NCI-H510A treated with DMSO at 0.1 percent for 48 hours (cell line): ENCODE measurements around the gene ANKRD6.

ENCODE experiments used
- DNase-seq: peaks from one replicate; lab custom pipeline; 2025; lab: John Stamatoyannopoulos, UW

ANKRD6 gene

DNA sequence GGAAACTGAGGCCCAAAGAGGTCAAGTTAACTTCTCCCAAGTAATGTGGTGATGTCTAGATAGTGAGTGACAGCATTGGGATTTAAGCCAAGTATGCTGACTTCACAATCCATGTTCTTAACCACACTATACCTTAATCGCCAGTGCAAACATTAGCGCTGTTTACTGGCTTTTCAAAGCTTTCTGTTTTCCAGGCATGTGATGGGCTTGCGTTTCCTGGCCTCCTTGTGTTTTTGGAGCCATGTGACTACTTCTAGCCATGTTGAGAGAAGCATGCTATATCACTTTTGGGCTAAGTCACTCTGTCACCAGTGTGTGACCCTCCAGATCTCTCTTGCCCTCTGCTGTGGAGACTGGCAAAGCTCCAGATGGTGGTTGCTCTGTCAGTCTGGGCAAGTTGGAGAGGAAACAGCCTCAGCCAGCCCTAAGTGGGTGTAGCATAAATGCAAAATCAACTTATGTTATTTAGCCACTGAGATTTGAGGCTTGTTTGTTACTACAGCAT lies 76.9 kb downstream of the ANKRD6 start:
- peak; percentile 70 for DNase-seq

DNA sequence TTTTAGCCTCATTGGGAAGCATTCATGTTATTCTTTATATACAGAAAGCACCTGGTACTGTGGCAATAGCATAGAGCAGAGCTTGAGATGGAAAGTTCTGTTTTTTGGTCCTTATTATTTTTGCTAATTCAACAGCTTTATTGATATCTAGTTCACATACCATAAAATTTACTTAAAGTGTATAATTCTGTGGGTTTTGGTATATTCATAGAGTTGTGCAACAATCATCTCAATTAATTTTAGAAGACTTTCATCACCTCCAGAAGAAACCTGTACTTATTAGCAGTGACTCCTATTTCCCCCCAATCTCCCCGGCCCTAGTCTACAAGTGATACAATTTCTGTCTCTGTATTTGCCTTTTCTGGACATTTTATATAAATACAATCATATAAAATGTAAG lies 77.4 kb downstream of the ANKRD6 start:
- DNase-seq = no peak

DNA sequence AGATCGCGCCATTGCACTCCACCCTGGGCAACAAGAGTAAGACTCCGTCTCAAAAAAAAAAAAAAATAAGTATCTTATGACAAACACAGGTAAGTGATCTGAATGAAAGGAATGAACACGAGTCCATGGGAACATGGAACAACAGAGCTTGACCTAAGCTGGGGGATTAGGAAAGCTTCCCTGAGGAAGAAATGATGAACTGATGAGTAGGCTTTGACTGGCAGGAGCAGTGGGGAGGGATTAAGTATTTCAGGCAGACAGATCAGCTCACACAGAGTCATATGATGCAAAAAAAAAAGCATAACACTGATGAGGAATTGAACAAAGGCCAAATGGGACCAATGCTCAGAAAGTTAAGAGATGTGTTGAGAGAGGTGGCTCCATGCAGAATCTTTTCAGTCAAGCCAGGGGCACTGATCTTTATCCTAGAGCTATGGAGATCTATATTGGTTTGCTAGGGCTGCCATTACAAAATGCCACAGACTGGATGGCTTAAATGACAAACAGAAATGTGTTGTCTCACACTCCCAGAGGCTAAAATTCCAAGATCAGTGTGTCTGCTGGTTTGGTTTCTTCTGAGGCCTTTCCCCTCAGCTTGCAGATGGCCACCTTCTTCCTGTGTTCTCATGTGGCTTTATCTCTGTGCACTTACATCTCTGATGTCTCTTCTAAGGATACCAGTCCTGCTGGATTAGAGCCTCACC lies 85.6 kb downstream of the ANKRD6 start:
- no peak for DNase-seq

DNA sequence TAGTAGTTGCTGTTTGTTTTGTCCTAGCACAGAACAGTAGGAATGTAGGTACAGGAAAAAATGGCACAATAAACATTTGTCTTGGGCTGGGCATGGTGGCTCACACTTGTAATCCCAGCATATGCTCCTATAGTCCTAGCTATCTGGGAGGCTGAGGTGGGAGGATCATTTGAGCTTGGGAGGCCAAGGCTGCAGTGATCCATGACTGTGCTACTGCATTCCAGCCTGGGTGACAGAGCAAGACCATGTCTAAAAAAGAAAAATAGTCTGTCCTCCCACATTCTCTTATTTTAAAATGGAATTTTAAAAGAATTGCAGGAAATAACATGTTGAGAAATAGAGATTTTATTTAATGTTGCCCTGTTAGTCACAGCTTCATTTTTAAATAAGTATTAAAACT lies 87.8 kb downstream of the ANKRD6 start:
- no peak for DNase-seq

DNA sequence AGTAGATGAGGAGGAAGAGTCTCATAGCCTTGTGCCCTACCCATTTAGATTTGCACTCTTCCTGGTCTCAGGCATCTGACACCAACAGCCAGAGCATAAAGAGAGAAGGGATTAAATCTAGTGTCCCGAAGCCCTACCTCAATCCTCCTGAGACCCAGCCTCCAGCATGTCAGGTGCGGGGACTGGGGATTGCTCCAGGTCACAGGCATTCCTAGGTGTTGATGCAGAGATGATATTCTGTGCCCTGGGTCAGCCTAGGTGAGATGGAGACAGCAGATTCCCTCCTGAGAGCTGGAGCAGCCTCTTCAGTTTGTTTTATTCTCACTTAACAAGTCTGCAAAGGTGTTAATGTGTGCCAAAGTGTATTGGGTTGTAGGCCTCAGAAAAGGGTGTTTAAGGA lies 89.8 kb downstream of the ANKRD6 start:
- no peak for DNase-seq

DNA sequence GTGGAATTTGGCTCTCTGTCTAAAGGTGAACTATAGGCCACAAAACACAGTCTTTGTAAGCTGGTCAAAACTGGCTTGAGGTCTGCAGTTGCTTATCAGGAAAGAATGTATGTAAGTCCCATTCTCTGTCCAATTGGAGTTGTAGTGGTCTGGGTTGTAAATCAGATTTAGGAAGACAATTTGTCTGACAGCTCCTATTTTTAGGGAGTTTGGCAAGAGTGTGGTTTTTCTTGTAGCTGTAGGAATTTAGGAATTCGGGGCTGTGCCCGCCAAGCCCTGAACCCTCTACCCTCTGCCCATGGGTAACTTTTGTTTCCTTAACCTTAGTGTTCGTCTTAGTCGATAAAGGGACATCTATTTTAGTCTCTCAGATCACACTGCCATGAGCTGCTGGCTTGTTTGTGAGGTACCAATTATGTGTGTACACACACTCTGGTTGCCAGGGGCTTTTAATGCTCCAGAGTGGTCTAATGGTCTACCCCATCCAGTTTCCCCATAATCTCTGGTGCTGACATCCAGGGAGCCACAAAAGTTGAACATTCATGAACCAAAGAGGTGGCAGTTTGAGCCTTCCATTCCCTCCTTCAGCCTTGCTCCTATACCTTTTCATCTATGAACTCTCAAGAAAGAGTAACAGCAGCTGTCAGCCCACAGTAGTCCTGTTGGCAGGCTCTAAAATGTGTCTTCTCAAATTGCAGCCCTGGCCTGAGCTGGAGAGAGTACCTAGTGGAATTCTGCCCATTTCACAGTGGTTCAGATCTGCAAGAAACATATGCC lies 93.0 kb downstream of the ANKRD6 start:
- no peak for DNase-seq

DNA sequence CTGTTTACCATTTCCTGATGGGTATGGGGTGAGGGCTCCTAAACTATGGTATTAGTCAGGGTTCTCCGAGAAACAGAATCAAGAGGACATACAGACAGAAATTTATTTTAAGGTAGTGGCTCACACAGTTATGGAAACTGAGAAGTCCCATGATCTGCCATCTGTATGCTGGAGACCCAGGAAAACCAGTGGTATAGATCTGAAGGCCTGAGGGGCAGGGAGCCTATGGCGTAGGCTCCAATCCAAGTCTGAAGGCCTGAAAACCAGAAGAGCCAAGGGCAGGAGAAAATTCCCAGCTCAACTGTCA lies 93.6 kb downstream of the ANKRD6 start:
- no peak for DNase-seq

DNA sequence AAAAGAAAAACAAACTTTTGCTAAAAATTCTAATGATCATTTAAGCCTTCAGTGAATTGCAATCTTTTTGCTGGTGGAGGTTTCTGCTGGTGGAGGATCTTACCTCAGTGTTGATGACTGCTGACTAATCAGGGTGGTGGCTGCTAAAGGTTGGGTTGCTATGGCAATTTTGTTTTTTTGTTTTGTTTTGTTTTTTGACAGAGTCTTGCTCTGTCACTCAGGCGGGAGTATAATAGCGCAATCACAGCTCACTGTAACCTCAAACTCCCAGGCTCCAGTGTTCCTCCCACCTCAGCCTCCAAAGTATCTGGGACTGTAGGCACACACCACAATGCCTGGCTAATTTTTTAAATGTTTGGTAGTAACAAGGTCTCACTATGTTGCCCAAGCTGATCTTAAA lies 94.7 kb downstream of the ANKRD6 start:
- DNase-seq = no peak

DNA sequence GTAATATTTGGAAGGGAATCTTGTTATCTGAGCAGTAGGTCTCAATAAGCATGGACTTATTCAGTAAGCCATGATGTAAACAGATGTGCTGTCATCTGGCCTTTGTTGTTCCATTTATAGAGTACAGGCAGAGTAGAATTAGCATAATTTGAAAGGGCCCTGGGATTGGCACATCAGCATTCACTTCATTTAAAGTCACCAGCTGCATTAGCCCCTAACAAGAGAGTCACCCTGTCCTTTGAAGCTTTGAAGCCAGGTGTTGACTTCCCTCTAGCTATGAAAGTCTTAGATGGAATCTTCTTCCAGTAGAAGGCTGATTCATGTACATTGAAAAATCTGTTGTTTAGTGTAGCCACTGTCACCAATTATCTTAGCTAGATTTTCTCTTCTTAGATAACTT lies 95.9 kb downstream of the ANKRD6 start:
- DNase-seq = no peak

DNA sequence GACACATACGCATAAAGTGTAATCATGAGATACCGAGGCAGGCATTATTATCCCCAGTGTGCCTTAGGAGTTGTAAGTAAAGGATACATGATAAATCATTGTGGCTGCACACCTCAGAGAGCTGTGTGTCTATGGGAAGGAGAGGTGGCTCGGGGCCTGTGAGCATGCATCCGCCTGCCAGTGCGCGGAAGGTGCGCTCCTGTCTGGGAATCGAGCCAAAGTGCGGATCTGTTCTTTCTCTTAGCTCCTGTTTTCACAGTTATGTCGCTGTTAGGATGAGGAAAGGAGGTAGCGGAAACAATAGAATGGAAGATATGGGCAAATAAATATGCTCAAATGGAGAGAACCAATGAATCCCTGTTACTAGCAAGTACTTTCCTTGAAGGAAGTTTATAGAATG lies 98.0 kb downstream of the ANKRD6 start:
- DNase-seq = no peak

DNA sequence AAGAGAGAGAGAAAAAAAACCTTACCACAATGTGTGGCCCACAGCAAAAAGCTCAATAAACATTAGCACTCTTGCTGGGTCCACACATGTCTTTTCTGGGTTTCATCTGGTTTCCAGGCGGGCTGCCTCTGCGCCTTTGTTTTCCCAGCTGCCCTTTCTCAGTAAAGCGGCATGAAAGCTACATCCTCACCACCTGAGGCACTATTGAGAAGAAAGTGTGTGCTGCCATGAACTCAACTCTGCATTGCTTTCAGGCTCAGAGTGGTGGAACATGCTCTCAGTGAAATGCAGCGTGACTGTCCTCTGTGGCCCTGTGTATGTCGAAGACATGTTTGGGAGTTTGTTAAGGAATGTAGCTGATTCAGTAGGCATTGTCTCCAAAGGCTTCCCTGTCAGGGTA lies 103.3 kb downstream of the ANKRD6 start:
- DNase-seq = no peak

DNA sequence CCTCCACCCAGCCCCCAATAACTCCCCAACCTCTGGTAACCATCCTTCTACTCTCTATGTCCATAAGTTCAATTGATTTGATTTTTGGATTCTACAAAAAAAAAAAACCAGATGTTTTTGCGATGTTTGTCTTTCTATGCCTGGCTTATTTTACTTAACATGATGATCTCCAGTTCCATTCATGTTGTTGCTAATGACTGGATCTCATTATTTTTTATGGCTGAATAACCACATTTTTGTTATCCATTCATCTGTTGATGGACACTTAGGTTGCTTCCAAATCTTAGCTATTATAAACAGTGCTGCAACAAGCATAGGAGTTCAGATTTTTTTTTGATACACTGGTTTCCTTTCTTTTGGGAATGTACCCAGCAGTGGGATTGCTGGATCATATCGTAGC lies 106.8 kb downstream of the ANKRD6 start:
- no peak for DNase-seq

DNA sequence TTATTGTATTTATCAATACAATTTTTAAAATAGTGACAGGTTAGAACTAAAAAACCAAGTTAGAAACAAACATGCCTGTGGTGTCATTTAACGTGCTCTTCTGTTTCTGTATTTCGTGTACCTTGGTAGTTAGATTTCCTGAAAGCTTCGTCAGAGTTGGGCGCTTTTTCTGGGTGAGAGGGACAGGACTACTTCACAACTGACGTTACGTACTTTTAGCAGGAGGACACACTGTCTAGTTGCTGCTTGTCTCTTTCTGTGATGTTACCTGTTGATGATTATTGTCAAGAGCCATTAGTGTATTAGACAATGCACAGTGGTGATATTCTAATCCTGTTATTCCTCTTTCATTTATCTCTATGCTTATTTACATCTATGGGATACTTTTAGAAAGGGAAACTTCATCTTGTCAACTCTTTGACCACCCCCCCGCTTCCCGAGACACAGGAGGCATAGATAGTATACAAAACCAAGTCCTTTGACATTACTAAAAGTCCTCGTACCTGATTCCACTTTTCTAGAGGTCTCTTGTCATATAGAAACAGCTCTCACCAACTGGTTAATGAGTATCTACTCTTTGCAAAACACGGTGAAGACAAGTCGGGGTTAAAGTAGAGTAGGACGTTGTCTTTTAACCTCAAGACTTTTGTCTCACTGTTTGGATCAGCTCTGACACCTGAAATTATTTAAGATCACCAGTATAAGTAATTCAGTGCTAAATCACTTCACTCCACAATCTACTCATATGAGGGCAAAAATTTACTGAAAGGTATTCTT lies 109.3 kb downstream of the ANKRD6 start:
- DNase-seq = no peak

DNA sequence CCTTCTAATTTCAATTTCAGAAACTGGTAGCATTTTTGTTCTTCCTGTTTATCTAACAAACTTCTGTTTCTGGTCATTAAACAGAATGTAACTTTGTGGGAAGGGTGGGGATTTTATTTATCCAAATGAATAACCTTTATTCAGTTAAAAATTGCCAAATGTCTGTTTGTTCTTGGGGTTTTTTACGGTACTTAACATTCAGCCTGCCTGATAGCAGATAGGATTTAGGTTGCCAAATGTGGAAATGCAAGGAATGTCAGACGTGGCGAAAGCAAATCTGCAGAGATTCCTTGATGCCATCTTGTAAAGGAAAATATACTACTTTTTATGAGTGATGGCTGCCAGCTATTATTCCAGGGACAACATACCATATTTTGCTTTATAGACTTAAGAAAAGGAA lies 109.9 kb downstream of the ANKRD6 start:
- DNase-seq = no peak

DNA sequence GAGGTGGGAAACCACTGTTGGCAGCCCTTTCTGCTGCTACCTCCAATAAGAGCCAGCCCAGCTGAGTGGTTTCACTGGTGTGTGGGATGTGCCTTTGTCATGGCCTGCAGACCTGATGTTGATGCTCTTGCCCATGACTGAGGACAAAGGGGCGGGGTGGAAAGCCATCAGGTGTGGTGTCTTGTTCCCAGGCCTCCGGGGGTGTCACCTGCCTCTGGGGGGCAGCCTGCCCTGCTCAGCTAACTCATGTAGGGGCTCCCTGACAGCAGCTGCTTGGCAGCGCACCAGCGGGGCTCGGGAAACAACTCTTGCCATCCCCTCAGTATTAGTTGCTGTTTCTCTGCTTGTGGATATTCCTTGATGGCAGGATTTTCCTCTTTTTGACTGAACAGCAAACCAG lies 114.3 kb downstream of the ANKRD6 start:
- no peak for DNase-seq

DNA sequence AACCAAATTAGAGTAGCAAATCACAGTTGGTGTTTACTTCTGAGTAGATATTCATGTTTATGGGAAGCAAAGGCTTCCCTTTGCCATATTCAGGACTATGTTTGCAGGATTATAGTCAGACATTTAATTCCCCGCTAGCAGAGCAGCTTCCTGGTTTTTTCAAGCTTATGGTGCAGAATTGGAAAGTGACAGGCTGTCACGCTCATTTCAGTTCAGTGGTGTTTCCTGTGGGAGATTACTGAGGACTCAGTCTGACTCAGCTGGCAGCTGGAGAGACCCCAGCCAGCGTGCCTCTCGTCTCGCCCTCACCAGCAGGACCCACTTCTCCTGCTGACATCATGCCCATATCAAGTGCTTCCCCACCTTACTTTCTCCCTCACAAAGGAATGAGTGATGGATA lies 120.5 kb downstream of the ANKRD6 start:
- DNase-seq = no peak

DNA sequence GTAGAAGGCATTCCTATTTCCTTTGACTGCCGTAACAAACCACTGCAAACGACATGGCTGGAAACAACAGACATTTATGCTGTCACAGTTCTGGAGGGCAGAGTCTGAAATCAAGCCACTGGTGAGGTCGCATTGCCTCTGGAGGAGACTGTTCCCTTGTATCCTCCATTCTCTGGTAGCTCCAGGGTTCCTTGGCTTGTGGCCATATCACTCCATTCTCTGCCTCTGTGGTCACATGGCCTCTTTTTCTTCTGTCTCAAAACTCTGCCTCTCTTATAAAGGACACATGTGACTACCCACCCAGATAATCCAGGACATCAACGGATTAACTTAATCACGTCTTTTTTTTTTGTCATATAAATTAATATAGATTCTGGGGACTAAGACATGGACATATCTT lies 121.2 kb downstream of the ANKRD6 start:
- no peak for DNase-seq

DNA sequence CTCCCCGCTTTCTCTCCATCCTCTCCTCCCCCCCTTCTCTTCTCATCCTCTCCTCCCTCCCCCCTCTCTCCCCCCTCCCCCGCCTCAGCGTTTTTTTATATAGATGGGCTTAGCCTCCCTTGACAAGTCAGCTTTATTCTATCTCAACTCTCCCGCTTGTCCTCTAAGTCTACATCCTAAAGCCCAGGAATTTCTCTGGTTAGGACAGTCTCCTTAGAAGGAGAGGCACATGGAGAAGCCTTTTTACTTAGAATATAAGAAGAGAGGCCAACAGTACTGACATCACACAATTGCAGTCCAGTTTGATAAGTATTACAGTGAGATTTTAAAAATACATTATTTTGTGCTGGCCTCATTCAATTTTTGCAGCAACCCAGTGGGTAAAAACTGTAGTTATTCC lies 122.1 kb downstream of the ANKRD6 start:
- no peak for DNase-seq

DNA sequence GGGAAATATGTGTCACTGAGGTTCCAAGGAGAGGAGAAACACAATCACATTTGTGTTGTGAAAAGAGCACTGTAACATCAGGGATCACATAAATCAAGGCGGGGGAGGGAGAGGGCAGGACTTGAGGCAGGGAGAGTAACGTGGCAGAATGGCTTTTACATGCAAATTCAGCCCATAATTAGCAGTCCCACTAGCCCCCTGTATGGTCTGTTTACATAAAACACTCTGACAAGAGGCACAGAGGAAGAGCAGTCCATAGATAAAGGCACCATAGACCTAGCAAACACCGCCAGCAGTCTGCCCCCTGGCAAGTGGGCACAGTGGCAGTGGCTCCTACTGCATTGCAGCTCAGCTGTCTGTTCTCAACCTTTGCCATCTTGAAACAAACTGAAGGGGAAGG lies 122.9 kb downstream of the ANKRD6 start:
- DNase-seq = no peak

DNA sequence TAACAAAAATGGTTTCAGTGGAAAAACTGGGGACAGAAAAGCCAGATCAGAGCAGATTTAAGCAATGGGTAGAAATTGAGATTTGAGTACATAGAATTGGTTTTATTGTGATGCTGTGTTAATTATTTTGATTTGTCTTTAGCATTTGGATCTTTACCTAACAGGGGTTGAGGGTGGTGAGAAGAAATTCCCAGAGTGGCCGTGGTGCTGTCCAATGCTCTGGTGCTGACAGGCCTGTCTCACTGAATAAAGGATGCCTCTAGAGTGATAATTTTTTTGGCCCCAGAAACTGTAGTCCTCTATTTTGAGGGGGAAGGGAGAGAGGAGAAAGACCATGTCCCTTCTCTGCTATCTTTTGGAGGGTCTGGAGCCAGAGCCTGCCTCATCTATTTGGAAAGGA lies 126.5 kb downstream of the ANKRD6 start:
- DNase-seq = no peak

DNA sequence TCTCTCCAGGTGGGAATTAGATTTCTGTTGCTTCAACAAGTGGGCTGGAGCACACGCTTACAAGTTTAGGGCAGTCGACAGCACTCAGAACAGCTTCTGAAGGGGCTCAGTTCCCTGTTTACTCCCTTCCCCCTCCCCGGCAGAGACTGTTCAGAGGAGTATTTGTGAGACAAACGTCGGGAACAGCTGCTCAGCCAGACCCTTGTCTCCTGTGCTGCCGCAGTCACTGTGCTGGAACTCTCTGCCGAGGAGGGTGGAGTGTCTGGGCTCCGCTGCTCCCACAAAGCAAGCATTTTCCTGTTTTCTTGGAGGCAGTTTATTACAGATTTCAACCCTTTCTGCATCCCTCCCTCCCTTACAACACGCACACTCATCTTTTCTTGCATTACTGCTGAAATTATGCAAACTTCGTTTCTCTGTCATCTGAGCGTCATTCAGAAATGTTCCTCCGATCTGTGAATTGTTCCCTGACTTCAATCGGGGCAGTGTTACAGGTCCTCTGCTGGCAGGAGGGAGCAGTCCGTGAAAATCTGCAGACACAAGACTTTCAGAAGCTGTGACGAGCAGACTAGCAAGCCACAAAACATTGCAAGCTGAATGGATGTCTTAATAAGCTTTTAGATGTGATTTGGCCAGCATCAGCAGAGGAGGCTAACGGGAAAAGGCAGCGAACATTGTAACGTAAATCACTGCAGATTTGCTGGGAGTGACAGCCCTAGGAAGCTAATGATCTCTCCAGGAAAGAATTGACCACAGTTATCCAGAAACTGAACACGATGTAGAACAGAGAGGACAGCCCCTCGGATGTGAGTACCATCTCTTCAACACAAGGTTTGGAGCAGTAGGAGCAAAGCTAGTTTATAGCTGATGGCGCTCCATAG lies 129.4 kb downstream of the ANKRD6 start:
- no peak for DNase-seq

DNA sequence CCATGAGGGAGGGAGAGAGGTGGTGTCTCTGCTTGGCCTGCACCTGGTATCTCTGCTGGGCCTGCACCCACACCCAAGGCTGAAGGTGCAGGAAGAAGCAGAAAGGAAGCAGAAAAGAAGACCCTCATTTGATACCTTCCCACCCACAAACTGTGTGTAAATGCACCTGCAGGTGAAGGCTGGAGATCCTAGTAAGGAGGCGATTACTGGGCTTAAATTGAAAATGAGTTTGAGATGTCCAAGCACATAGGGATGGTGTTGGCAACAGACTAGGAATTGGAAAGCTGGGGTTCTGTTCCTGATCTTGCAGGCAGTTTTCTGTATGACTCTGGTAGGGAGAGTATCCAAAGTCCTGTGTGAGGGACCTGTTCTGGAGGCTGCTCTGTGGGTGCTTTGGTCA lies 130.9 kb downstream of the ANKRD6 start:
- DNase-seq = no peak
